ENCODE data around the gene PET100.

The PET100 gene

GRCh38 chr19:7629347-7630054, at the start of gene PET100, which contains the start of gene XAB2:
TSS of gene PET100 (plus strand) at chr19:7629793. CDS start at chr19:7629834, 41 bp downstream.
TSS of gene XAB2 (minus strand) at chr19:7629545. CDS start at chr19:7629527, 18 bp downstream.
- peak; percentile 83 to 92 for DNase-seq (ENCODE audit: extremely low read depth in 1 of 2, low read depth in 1 of 2)

- DNase-seq (ENCODE audit: extremely low read depth in 1 of 2, low read depth in 1 of 2) = no peak
Observed at GRCh38 chr19:7582446-7582845, 47.1 kb upstream of the PET100 start.

- DNase-seq (ENCODE audit: extremely low read depth in 1 of 2, low read depth in 1 of 2) = no peak
Observed at GRCh38 chr19:7589822-7590221, 39.8 kb upstream of the PET100 start.

DNA sequence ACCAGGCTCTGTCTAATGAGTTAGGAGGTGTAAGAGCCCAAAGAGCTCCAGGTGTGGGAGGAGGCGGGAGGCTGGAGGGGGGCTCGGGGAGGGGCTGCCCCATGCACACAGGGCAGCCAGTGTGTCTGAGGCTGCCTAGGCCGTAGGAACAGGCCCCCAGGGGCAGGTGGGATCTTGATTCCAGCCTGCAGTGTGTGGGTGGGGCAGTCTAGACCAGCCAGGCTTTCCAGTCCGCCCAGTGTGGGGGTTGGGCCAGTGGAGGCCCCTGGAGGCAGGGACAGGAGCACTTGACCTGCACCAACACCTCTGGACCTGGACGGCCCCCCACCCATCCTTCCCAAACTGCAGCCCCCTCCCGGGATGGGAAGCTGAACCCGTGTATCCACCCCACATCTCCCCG, 39.3 kb upstream of the PET100 start:
- no peak for DNase-seq (ENCODE audit: extremely low read depth in 1 of 2, low read depth in 1 of 2)

DNA sequence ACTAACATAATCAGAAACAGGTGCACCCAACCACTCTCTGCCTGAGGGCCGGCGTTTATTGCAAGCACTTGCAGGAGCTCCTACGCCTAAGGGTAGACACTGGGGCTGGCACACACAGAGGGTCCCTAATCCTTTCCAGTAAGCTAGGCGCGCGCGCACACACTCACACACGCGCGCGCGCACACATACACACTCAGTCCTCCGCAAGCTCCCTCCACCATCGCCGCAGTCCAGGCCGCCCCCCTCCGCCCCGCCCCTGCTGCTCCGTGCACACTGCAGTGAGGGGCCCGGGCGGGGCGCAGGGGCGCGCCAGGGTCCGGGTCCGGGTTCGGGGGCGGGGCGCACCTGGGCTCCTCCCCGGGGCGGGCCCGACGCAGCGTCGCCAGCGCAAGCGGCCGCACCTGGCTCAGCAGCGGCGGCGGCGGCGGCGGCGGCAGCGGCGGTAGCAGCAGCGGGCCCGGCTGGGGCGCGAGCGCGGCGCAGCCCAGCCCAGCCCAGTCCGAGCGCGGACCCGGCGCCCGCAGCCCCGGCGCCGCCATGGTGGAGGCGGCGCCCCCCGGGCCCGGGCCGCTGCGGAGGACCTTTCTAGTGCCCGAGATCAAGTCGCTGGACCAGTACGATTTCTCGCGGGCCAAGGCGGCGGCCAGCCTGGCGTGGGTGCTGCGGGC, 34.0 kb upstream of the PET100 start, which contains the start of gene CAMSAP3:
Gene CAMSAP3 (plus strand): TSS at position 398 of the 668 bp plus-strand sequence. CDS start 140 bp downstream, at position 538.
- DNase-seq (ENCODE audit: extremely low read depth in 1 of 2, low read depth in 1 of 2) = no peak

DNA sequence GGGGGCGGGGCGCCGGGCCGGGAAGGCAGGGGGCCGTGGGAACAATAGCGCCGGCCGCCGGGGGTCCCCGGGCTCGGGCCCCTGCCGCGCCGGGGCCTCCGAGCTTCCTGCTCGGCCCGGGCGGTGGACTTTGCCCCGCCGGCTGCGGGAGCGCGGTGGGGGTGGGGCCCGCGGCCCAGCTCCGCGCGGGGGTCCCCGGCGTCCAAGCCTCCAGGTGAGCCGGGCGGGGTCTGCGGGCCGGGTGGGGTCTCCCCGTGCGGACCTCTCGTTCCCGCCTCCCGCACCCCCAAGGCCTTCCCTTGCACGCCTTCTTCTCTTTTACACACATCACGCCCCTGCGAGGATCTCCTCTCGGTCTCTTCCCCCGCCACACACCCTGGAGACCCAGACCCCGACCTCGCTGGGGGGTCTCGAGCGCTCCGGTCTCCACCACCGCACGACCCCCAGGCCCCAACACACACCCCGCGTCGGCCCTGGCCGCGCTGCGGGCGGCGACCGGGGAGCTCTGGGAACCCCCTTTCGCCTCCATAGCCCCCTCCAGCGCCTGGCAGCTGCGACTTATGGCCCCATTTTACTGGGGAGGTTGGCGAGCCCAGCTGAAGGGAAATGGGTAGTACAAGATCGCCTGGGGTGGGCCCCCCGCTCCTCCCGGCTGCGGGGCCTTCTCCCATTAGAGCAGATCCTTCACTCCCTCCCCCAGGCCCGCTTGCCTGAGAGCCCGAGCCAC, 33.2 kb upstream of the PET100 start:
- DNase-seq (ENCODE audit: extremely low read depth in 1 of 2, low read depth in 1 of 2) = no peak

DNA sequence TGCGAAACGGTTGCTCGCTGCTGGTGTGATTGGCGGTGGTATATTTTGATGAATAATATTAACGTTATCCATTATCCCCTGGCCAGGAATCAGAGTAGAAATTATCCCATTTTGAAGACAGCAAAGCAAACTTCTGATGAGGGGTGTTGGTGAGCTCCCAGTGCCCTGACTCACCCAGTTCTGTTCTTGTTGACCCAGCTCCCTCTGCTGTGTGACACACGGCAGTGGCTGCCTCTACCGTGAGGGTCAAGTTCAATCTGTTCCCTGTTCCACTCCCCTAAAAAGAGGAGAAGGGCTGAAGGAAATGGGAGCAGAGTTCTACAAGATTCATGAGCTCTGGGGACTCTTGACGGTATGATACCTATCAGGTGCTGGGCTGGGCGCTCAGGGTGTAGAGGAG, 31.9 kb upstream of the PET100 start:
- no peak for DNase-seq (ENCODE audit: extremely low read depth in 1 of 2, low read depth in 1 of 2)

DNA sequence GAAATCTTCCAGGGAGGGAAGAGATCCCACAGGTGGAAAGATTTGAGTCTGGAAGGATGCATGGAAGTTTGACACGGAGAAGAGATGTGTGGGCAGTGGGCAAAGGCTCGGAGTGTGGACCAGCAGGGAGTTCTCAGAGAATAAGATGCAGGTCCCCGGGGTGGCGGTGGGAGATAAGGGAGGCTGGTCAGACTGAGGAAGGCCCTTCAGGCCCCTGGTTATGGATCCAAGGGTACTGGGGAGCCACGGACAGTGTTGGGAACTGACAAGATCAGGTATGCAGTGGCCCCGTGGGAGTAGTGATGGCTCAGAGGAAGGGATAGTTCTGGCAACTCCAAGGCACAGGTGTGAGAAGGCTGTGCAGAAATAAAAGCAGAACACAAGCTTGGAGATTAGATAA, 31.4 kb upstream of the PET100 start:
- DNase-seq (ENCODE audit: extremely low read depth in 1 of 2, low read depth in 1 of 2) = no peak

DNA sequence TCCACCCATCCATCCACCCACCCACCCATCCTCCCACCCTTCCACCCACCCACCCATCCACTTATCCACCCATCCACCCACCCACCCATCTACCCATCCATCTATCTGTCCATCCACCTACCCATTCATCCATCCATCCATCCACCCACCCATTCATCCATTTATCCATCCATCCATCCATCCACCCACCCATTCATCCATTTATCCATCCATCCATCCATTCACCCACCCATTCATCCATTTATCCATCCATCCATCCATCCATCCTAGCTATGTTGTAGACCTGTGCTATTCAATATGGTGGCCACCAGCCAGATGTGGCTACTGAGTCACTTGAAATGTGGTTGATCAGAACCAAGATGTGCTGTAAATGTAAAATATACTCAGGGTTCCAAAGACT, 28.9 kb upstream of the PET100 start:
- no peak for DNase-seq (ENCODE audit: extremely low read depth in 1 of 2, low read depth in 1 of 2)

GRCh38 chr19:7602240-7602934, 27.2 kb upstream of the PET100 start:
- no peak for DNase-seq (ENCODE audit: extremely low read depth in 1 of 2, low read depth in 1 of 2)

- no peak for DNase-seq (ENCODE audit: extremely low read depth in 1 of 2, low read depth in 1 of 2)
Observed at GRCh38 chr19:7602935-7603497, 26.6 kb upstream of the PET100 start.

DNA sequence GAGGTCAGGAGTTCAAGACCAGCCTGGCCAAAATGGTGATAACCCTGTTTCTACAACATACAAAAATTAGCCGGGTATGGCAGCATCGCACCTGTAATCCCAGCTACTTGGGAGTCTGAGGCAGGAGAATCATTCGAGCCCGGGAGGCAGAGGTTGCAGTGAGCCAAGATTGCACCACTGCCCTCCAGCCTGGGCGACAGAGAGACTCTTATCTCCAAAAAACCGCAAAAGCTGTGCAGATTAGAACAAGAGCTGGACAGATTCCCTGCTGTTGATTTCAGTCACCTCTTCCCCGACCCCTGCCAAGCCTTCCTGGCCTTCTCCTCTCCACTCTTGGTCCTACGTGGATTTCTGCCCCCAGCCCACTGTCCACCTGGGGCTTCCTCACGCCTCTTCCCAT, 25.7 kb upstream of the PET100 start:
- DNase-seq (ENCODE audit: extremely low read depth in 1 of 2, low read depth in 1 of 2) = no peak

DNA sequence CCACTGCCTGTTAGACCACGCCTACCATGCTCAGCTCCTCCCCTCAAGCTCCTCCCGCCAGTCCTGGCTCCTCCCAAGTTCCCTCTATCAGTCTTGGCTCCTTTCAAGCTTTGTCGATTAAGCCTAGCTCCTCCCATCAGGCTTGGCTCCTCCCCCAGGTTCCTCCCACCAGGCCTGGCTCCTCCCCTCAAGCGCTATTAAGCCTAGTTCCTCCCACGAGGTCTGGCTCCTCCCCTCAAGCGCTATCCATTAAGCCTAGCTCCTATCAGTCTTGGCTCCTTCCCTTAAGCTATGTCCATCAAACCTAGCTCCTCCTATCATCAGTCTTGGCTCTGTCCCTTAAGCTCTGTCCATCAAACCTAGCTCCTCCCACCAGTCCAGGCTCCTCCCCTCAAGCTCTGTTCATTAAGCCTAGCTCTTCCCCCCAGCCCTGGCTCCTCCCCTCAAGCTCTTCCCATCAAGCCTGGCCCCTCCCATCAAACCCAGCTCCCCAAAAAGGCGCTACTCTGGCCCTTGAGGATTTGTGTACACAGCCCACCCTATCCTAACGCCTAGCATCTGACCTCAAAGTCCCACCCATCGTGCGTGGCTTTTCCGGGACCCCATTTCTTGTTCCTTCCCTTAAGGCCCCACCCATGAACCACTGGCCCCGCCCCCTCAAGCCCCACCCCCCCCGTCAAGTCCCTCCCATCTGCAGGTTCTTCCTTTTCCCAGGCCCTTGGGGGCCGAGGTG, 23.9 kb upstream of the PET100 start:
- DNase-seq (ENCODE audit: extremely low read depth in 1 of 2, low read depth in 1 of 2) = peak; percentile 17 to 35

- no peak for DNase-seq (ENCODE audit: extremely low read depth in 1 of 2, low read depth in 1 of 2)
Observed at GRCh38 chr19:7606289-7606688, 23.3 kb upstream of the PET100 start.

GRCh38 chr19:7607212-7607873, 22.2 kb upstream of the PET100 start:
- no peak for DNase-seq (ENCODE audit: extremely low read depth in 1 of 2, low read depth in 1 of 2)

- DNase-seq (ENCODE audit: extremely low read depth in 1 of 2, low read depth in 1 of 2) = no peak
Observed at GRCh38 chr19:7607874-7608560, 21.6 kb upstream of the PET100 start.

DNA sequence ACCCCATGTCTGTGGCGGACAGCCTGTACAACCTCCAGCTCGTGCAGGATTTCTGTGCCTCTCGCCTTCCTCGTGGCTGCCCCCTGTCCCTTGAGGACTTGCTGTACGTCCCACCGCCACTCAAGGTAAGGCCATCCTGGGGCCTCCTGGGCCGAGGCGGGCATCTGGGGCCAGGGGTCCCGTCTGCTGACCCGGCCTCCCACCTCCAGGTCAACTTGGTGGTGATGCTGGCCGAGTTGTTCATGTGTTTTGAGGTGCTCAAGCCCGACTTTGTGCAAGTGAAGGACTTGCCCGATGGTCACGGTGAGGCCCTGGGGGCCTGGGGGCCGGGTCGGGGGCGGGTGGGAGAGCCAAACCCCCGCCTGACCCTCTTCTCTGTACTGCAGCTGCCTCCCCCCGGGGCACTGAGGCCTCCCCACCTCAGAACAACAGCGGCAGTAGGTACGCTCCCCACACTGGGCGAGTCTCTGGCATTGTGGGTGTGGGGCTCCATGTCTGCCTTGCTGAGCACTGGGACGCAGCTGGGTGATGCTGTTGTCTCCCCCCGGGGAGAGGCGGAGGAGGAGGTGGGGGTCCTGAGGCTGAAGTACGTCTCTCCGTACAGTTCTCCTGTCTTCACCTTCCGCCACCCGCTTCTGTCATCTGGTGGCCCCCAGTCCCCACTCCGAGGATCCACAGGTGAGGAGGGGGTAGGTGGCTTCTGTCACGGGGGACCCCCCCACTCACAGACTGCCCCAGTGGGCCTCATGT, 18.9 kb upstream of the PET100 start:
- DNase-seq (ENCODE audit: extremely low read depth in 1 of 2, low read depth in 1 of 2) = no peak

GRCh38 chr19:7611541-7612279, 17.9 kb upstream of the PET100 start:
- no peak for DNase-seq (ENCODE audit: extremely low read depth in 1 of 2, low read depth in 1 of 2)

Data from stimulated activated CD8-positive, alpha-beta memory T cell treated with anti-CD3 and anti-CD28 coated beads, Interleukin-7, amount 100 ng/mL, for 48 hours (primary cell).